Measurements from ENCODE around the gene FKBP15.
A peak's percentile ranks its signal among the peaks of the same experiment; 100 is the strongest.

FKBP15 gene

DNA sequence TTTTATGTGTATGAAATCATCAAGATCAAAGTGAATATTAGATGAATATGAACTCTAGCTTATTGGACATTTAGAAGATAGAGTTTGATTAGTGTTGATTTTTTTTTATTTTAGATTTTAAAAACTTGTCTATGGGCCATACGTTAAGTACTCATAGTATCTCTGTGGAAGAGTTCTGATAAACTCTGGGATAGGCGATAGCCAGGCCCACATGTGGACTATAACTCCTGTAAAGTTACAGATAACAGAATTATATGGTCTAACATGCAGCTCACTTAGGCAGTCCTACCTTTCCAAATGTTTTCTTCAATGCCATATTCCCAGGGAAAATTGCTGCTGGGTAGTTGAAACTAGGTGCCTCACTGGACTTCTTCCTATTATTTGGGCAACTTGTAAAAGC is 10.6 kb upstream of the FKBP15 start:
- H3K4me1 ChIP-seq = peaks cover 0 to 20% (median 13%) of the 10 kb centered on the region in 4 donors
- TF ChIP-seq, protein P1, sequence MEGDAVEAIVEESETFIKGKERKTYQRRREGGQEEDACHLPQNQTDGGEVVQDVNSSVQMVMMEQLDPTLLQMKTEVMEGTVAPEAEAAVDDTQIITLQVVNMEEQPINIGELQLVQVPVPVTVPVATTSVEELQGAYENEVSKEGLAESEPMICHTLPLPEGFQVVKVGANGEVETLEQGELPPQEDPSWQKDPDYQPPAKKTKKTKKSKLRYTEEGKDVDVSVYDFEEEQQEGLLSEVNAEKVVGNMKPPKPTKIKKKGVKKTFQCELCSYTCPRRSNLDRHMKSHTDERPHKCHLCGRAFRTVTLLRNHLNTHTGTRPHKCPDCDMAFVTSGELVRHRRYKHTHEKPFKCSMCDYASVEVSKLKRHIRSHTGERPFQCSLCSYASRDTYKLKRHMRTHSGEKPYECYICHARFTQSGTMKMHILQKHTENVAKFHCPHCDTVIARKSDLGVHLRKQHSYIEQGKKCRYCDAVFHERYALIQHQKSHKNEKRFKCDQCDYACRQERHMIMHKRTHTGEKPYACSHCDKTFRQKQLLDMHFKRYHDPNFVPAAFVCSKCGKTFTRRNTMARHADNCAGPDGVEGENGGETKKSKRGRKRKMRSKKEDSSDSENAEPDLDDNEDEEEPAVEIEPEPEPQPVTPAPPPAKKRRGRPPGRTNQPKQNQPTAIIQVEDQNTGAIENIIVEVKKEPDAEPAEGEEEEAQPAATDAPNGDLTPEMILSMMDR (IDR thresholded peaks at IDR 0.05) = no peak
- no peaks in the 10 kb centered on the region for H3K36me3 ChIP-seq
- H3K9me3 ChIP-seq = no peaks in the 10 kb centered on the region
- no peak for DNase-seq
- intact Hi-C loops (cut with DNase I; ENCODE audit: low total_unique reads) = no loop called here
- no peak overlapping the region for H3K4me3 ChIP-seq
- no peak overlapping the region for H3K27ac ChIP-seq
- H3K27me3 ChIP-seq = no peaks in the 10 kb centered on the region

DNA sequence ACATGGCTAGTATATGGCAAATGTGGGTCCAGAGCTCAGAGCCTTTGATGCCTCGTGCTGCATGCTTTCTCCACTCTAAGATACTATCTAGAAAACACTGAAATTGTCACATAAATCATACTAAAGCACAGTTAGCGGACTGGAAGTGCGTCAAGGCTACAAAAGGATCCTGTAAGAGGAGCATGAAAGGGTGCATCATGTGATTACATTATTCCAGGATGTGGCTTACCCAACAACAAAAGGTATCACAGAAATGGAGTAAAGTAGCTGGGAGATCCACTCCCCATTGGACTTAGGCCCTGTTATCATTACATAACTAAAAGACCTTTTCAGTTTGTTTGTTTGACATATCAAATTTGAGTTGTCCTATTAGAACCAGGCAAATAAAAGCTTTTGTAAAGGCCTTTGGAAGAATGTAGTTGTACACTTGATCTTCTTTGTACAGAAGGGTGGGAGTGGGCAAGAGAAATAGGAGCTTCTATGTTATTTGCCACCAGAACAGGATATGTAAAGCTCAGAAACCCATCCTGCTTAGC is 7.1 kb upstream of the FKBP15 start:
- no peaks in the 10 kb centered on the region for H3K9me3 ChIP-seq
- no peak overlapping the region for H3K27ac ChIP-seq
- peaks cover 0 to 13% (median 6%) of the 10 kb centered on the region in 4 donors for H3K4me1 ChIP-seq
- H3K4me3 ChIP-seq = no peak overlapping the region
- no peaks in the 10 kb centered on the region for H3K27me3 ChIP-seq
- intact Hi-C loops (cut with DNase I; ENCODE audit: low total_unique reads) = loop anchor here (10.0 kb wide), 1 partner anchor 47 kb away; the partner anchor contains the start of genes CDC26 and PRPF4
- H3K36me3 ChIP-seq = no peaks in the 10 kb centered on the region
- TF ChIP-seq, protein P1 (IDR thresholded peaks at IDR 0.05) = no peak
- DNase-seq = no peak

DNA sequence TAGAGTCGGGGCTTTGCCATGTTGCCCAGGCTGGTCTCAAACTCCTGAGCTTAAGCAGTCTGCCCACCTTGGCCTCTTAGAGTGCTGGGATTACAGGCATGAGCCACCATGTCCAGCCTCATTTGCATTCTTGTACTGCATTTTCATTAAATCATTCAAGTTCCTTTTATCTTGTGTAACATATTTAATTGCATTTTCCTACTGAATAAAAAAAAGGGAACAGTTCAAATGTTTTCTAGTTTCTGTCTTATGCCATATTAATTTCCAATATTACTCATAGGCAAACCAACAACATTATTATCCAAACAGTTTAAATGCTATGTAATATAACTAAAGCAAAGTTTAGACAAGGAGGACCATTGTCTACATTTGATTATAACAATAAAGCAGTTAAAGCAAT is 6.4 kb upstream of the FKBP15 start:
- H3K36me3 ChIP-seq = no peaks in the 10 kb centered on the region
- no peak overlapping the region for H3K27ac ChIP-seq
- no peaks in the 10 kb centered on the region for H3K27me3 ChIP-seq
- TF ChIP-seq, protein P1 (IDR thresholded peaks at IDR 0.05) = no peak
- no peaks in the 10 kb centered on the region for H3K9me3 ChIP-seq
- H3K4me1 ChIP-seq = peaks cover 0 to 10% (median 9%) of the 10 kb centered on the region in 4 donors
- DNase-seq = no peak
- intact Hi-C loops (cut with DNase I; ENCODE audit: low total_unique reads) = loop anchor here (10.0 kb wide), 1 partner anchor 47 kb away; the partner anchor contains the start of genes CDC26 and PRPF4
- no peak overlapping the region for H3K4me3 ChIP-seq

DNA sequence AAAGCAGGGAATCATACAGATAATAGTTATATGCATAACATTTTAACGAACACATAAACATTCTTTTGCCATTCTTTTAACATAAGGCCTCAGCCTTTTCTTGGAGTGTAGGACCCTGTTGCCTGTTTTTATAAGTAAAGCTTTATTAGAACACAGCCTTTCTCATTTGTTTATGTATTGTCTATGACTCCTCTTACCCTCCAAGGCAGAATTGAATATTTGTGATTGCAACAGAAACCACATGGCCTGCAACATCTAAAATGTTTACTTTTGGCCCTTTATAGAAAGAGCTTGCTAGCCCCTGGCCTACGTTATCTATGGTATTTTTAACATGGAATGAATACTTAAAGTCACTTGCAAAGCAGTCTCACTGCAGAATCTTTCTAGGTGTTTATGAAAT is 2.9 kb upstream of the FKBP15 start:
- H3K4me1 ChIP-seq = peaks cover 0 to 32% (median 27%) of the 10 kb centered on the region in 4 donors
- no peak for DNase-seq
- TF ChIP-seq, protein P1 (IDR thresholded peaks at IDR 0.05) = no peak
- H3K4me3 ChIP-seq = no peak overlapping the region
- no peaks in the 10 kb centered on the region for H3K9me3 ChIP-seq
- H3K36me3 ChIP-seq = no peaks in the 10 kb centered on the region
- no peaks in the 10 kb centered on the region for H3K27me3 ChIP-seq
- intact Hi-C loops (cut with DNase I; ENCODE audit: low total_unique reads) = loop anchor here (10.0 kb wide), 1 partner anchor 51 kb away; the partner anchor contains the start of genes CDC26 and PRPF4
- no peak overlapping the region for H3K27ac ChIP-seq

DNA sequence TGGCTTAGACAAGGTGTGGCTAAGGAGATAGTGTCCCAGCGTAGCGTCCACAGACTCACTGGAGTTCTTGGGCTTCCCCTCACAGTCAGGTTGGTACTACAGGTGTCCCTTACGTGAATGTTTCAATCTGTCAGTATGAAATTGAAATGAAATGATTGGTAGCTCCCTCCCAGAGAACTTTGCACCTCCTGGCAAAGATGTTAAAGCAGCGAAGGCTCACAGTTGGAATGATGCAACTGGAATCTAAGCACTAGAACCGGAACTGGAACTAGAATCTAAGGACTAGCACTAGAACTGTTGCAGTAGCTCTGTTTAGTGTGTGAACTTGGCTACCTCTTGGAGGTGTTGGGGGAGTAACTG is 1.4 kb upstream of the FKBP15 start:
- no peak for DNase-seq
- intact Hi-C loops (cut with DNase I; ENCODE audit: low total_unique reads) = loop anchor here (10.0 kb wide), 1 partner anchor 52 kb away; the partner anchor contains the start of genes CDC26 and PRPF4
- peak overlapping the region; percentile 75 to 91 for H3K4me3 ChIP-seq

More for the DNA sequence above, 1.4 kb upstream of the FKBP15 start:
- no peaks in the 10 kb centered on the region for H3K36me3 ChIP-seq
- no peaks in the 10 kb centered on the region for H3K27me3 ChIP-seq
- H3K4me1 ChIP-seq = peaks cover 0 to 38% (median 28%) of the 10 kb centered on the region in 4 donors
- peak overlapping the region; percentile 85 for H3K27ac ChIP-seq
- no peaks in the 10 kb centered on the region for H3K9me3 ChIP-seq
- TF ChIP-seq, protein P1 (IDR thresholded peaks at IDR 0.05) = no peak
